CD14-positive monocyte (primary cell): ENCODE measurements around the gene TMEM242. TPM values are rescaled to one million over a fixed set of nuclear protein-coding genes. Genes with fewer than 3 reads are reported as not detected.

Experiments
- DNase-seq, 3 donors: peaks; one replicate each; pipeline ENCODE4 v3.0.0-alpha.2; 2011 to 2022
- H2AFZ ChIP-seq: 2 replicates; pipeline ENCODE4 v1.6.0; 2012; ENCODE audit warnings: mild to moderate bottlenecking, low read depth, low read length, inconsistent platforms; ENCODE audit not compliant: insufficient read depth, poor library complexity, severe bottlenecking
- H3K27ac ChIP-seq, 2 donors: 1 replicate in 1 of 2; 2 replicates in 1 of 2; pipeline ENCODE4 v1.5.1; 2012 to 2013; ENCODE audit warnings: low read length in 2 of 2, control low read depth in 1 of 2, inconsistent platforms in 1 of 2, low read depth in 1 of 2, mild to moderate bottlenecking in 1 of 2
- H3K27me3 ChIP-seq, 2 donors: one replicate each; pipeline versions ENCODE4 v1.6.0 to v1.6.1; 2011 to 2013; ENCODE audit warnings: low read length in 2 of 2; ENCODE audit not compliant: control insufficient read depth in 2 of 2, insufficient read depth in 2 of 2
- H3K36me3 ChIP-seq, 2 donors: replicated peaks in 1 of 2; 1 replicate in 1 of 2; 2 replicates in 1 of 2; pipeline versions ENCODE4 v1.5.1 to v1.6.1; 2012 to 2013; ENCODE audit warnings: low read length in 2 of 2, control low read depth in 1 of 2, inconsistent platforms in 1 of 2, mild to moderate bottlenecking in 1 of 2; ENCODE audit not compliant: insufficient read depth in 2 of 2, control insufficient read depth in 1 of 2
- H3K4me1 ChIP-seq, 2 donors: 1 replicate in 1 of 2; 2 replicates in 1 of 2; pipeline versions ENCODE4 v1.5.1 to v1.6.1; 2012 to 2013; ENCODE audit warnings: low read length in 2 of 2, control low read depth in 1 of 2, inconsistent platforms in 1 of 2, mild to moderate bottlenecking in 1 of 2, moderate library complexity in 1 of 2; ENCODE audit not compliant: insufficient read depth in 2 of 2, control insufficient read depth in 1 of 2
- H3K4me2 ChIP-seq: replicated peaks from 2 replicates; pipeline ENCODE3; 2012; ENCODE audit warnings: low read length, moderate library complexity, mild to moderate bottlenecking; ENCODE audit not compliant: poor library complexity, severe bottlenecking; ENCODE audit errors: extremely low read depth
- H3K4me3 ChIP-seq, 3 experiments: fragments of 200-600 bp in 1 of 3; sonication (generic) in 1 of 3; replicated peaks in 1 of 3; 1 replicate in 2 of 3; 2 replicates in 1 of 3; pipeline ENCODE4 v1.5.1; 2011 to 2013; ENCODE audit warnings: low read length in 3 of 3, mild to moderate bottlenecking in 3 of 3, control low read depth in 2 of 3, low read depth in 2 of 3, inconsistent platforms in 1 of 3, moderate library complexity in 1 of 3
- H3K79me2 ChIP-seq: 2 replicates; pipeline ENCODE4 v1.6.0; 2012; ENCODE audit warnings: mild to moderate bottlenecking, control low read depth, inconsistent platforms, low read length, moderate library complexity; ENCODE audit not compliant: insufficient read depth
- H3K9ac ChIP-seq: 2 replicates; pipeline ENCODE4 v1.6.0; 2017; ENCODE audit warnings: low read length, mild to moderate bottlenecking; ENCODE audit not compliant: insufficient read depth, poor library complexity, severe bottlenecking
- H3K9me3 ChIP-seq, 2 donors: replicated peaks in 1 of 2; 1 replicate in 1 of 2; 2 replicates in 1 of 2; pipeline versions ENCODE4 v1.5.1 to v1.6.1; 2012 to 2013; ENCODE audit warnings: low read length in 2 of 2, control low read depth in 1 of 2; ENCODE audit not compliant: control insufficient read depth in 1 of 2, insufficient read depth in 1 of 2
- H4K20me1 ChIP-seq: 2 replicates; pipeline ENCODE4 v1.6.0; 2012; ENCODE audit warnings: mild to moderate bottlenecking, low read length, control low read depth, moderate library complexity; ENCODE audit not compliant: insufficient read depth
- H3K27ac Mint-ChIP-seq, 7 donors: one replicate each; pipeline ENCODE4 v1.8.0; 2020; ENCODE audit warnings: mild to moderate bottlenecking in 7 of 7, mixed read lengths in 7 of 7, moderate library complexity in 6 of 7, inconsistent platforms in 2 of 7
- H3K27me3 Mint-ChIP-seq, 3 donors: one replicate each; pipeline ENCODE4 v1.8.0; 2021 to 2022; ENCODE audit warnings: low read depth in 3 of 3, mild to moderate bottlenecking in 3 of 3, mixed read lengths in 3 of 3, moderate library complexity in 3 of 3, inconsistent platforms in 1 of 3
- H3K36me3 Mint-ChIP-seq, 2 donors: one replicate each; pipeline ENCODE4 v1.8.0; 2020; ENCODE audit warnings: mixed read lengths in 2 of 2, inconsistent platforms in 1 of 2, mild to moderate bottlenecking in 1 of 2
- H3K4me1 Mint-ChIP-seq: one replicate; pipeline ENCODE4 v1.8.0; 2020; ENCODE audit warnings: mild to moderate bottlenecking, mixed read lengths
- H3K4me3 Mint-ChIP-seq, 2 donors: one replicate each; pipeline ENCODE4 v1.8.0; 2020; ENCODE audit warnings: mild to moderate bottlenecking in 2 of 2, mixed read lengths in 2 of 2, moderate library complexity in 1 of 2
- H3K9me3 Mint-ChIP-seq, 7 donors: one replicate each; pipeline ENCODE4 v1.8.0; 2020 to 2022; ENCODE audit warnings: mixed read lengths in 7 of 7, mild to moderate bottlenecking in 6 of 7, moderate library complexity in 6 of 7, inconsistent platforms in 2 of 7
- CTCF ChIP-seq: fragments of 200-600 bp; IDR thresholded peaks from one replicate; pipeline ENCODE4 v1.8.0; 2022; ENCODE audit warnings: antibody characterized with exemption, mild to moderate bottlenecking
- WGBS: methylation state at CpG from one replicate; pipeline ENCODE4 v1.1.5; 2013; ENCODE audit warnings: missing lambda C conversion rate; ENCODE audit not compliant: insufficient coverage; 5-methylcytosine and 5-hydroxymethylcytosine counted together
- intact Hi-C, 2 donors: fragments of 100-400 bp; cut with micrococcal nuclease; formaldehyde crosslinking; loops; one replicate each; pipeline versions ENCODE4 v1.15.0 to v1.15.1; 2023
- polyA plus RNA-seq, 3 donors: library from polyadenylated mRNA; depleted of rRNA in 1 of 3; unstranded in 2 of 3; stranded (reverse) in 1 of 3; fragments of 300-500 nt in 2 of 3; fragments of >200 nt in 1 of 3; fragmentation: Illumina TruSeq in 2 of 3; gene quantifications; 1 replicate in 2 of 3; 2 replicates in 1 of 3; pipeline ENCODE4 v1.2.3, GENCODE V29; 2012 to 2021

Gene TMEM242
- polyA plus RNA-seq, 3 donors: 5.6 to 9.8 (median 8.3) TPM

GRCh38 chr6:157325069-157325805 lies 1.9 kb upstream of the TMEM242 start:
- peaks cover 14% of the 10 kb centered on the region for H3K4me1 Mint-ChIP-seq
- no peak overlapping the region for H3K27ac Mint-ChIP-seq
- intact Hi-C loops: no loop called here

GRCh38 chr6:157323966-157324300 lies 614 bp upstream of the TMEM242 start:
- peak overlapping the region; percentile 63 to 87 (median 74) for H3K4me3 ChIP-seq
- intact Hi-C loops: loop anchor here in 1 of 2 donors (5.0 kb wide), 2 partner anchors 58 to 843 kb away; partner anchors contain the start of genes GTF2H5, SERAC1 and ZDHHC14
- peaks cover 5 to 19% (median 8%) of the 10 kb centered on the region in 3 donors for H3K27me3 Mint-ChIP-seq
- peaks cover 18% of the 10 kb centered on the region for H3K79me2 ChIP-seq
- DNase-seq: peak; percentile 42 to 72 (median 59)
- H3K36me3 Mint-ChIP-seq: peaks cover 8 to 10% of the 10 kb centered on the region in 2 donors
- H3K4me1 Mint-ChIP-seq: peaks cover 14% of the 10 kb centered on the region
- H3K9ac ChIP-seq: peak overlapping the region; percentile 79
- H3K4me3 Mint-ChIP-seq: peak overlapping the region; percentile 98 to 99
- H3K9me3 ChIP-seq: no peaks in the 10 kb centered on the region
- peak overlapping the region; percentile 96 for H2AFZ ChIP-seq
- H3K27ac ChIP-seq: peak overlapping the region; percentile 87 to 90
- H4K20me1 ChIP-seq: no peaks in the 10 kb centered on the region
- peaks cover under 1 to 18% of the 10 kb centered on the region in 2 donors for H3K36me3 ChIP-seq
- H3K4me2 ChIP-seq: peak overlapping the region; percentile 83
- peaks cover 14 to 18% of the 10 kb centered on the region in 2 donors for H3K4me1 ChIP-seq
- no peak for TF ChIP-seq CTCF
- H3K27me3 ChIP-seq: peaks cover 2 to 10% of the 10 kb centered on the region in 2 donors
- H3K9me3 Mint-ChIP-seq: no peaks in the 10 kb centered on the region
- under 1% methylated on average over 18 of the region's 20 CpGs for WGBS
- H3K27ac Mint-ChIP-seq: peak overlapping the region; percentile 92 to 98 (median 97)

More at GRCh38 chr6:157325069-157325805, 1.9 kb upstream of the TMEM242 start:
- peaks cover 0 to 8% of the 10 kb centered on the region in 2 donors for H3K36me3 ChIP-seq
- H3K9me3 ChIP-seq: no peaks in the 10 kb centered on the region
- peaks cover 18% of the 10 kb centered on the region for H3K79me2 ChIP-seq
- no peak for DNase-seq
- Mint-ChIP-seq H3K9me3 (no peaks in the 10 kb centered on the region), H3K36me3 (peaks cover 4 to 5% of the 10 kb centered on the region in 2 donors), H3K4me3 (no peak overlapping the region), H3K27me3 (peaks cover 7 to 25% (median 12%) of the 10 kb centered on the region in 3 donors)
- TF ChIP-seq CTCF: no peak
- H3K4me1 ChIP-seq: peaks cover 14 to 18% of the 10 kb centered on the region in 2 donors
- H3K9ac ChIP-seq: no peak overlapping the region
- H3K4me2 ChIP-seq: no peak overlapping the region
- no peak overlapping the region for H3K27ac ChIP-seq
- no peak overlapping the region for H2AFZ ChIP-seq
- peaks cover 2 to 11% of the 10 kb centered on the region in 2 donors for H3K27me3 ChIP-seq
- no peak overlapping the region for H3K4me3 ChIP-seq
- 88% methylated on average over 6 of the region's 9 CpGs for WGBS
- H4K20me1 ChIP-seq: no peaks in the 10 kb centered on the region
